Activated T-cell treated with anti-CD3 and anti-CD28 coated beads, Interleukin-2, amount 50 U/mL, for 1 hour (primary cell): ENCODE measurements around the gene TP53I13.

Experiments used
- DNase-seq: peaks from one replicate; pipeline ENCODE4 v3.0.0-alpha.2; 2020

The TP53I13 gene

GRCh38 chr17:29582254-29582765, 13.8 kb downstream of the TP53I13 start:
- DNase-seq: no peak

GRCh38 chr17:29582772-29583171, 14.3 kb downstream of the TP53I13 start:
- DNase-seq: no peak

GRCh38 chr17:29583324-29584248, 15.1 kb downstream of the TP53I13 start:
- DNase-seq: no peak

GRCh38 chr17:29584452-29585079, 16.1 kb downstream of the TP53I13 start:
- peak; percentile 17 for DNase-seq

GRCh38 chr17:29585080-29585751, 16.7 kb downstream of the TP53I13 start:
- DNase-seq: peak; percentile 50

- peak; percentile 14 for DNase-seq
Observed at GRCh38 chr17:29586676-29587469, 18.4 kb downstream of the TP53I13 start.

GRCh38 chr17:29587591-29587990, 19.1 kb downstream of the TP53I13 start:
- no peak for DNase-seq

GRCh38 chr17:29588017-29588561, 19.6 kb downstream of the TP53I13 start:
- no peak for DNase-seq

- DNase-seq: peak; percentile 57
Observed at GRCh38 chr17:29588562-29589411, 20.3 kb downstream of the TP53I13 start.

GRCh38 chr17:29589524-29590410, 21.3 kb downstream of the TP53I13 start, which contains the start of gene GIT1:
TSS of gene GIT1 (minus strand) at chr17:29589648. CDS start at chr17:29589378, 270 bp downstream.
- peak; percentile 86 for DNase-seq

GRCh38 chr17:29590411-29591145, 22.1 kb downstream of the TP53I13 start:
- DNase-seq: peak; percentile 45

GRCh38 chr17:29591146-29591736, 22.7 kb downstream of the TP53I13 start:
- no peak for DNase-seq

GRCh38 chr17:29591737-29592608, 23.5 kb downstream of the TP53I13 start:
- peak; percentile 83 for DNase-seq

GRCh38 chr17:29592850-29593551, 24.5 kb downstream of the TP53I13 start, which contains the start of gene ANKRD13B:
TSS of gene ANKRD13B (plus strand) at chr17:29593132. CDS start at chr17:29593622, 490 bp downstream.
- peak; percentile 56 for DNase-seq

- peak; percentile 47 for DNase-seq
Observed at GRCh38 chr17:29593591-29594518, 25.4 kb downstream of the TP53I13 start.
